Activated CD4-positive, alpha-beta T cell treated with anti-CD3 and anti-CD28 coated beads for 1 hour (primary cell): Measurements from ENCODE around the gene TMEM181.
"Not testable (repeated sequence)": the region's sequence is repeated elsewhere in the genome, so short reads cannot be mapped to it uniquely, and the experiment has no call there.

Source experiments
- DNase-seq: peaks from one replicate; pipeline ENCODE4 v3.0.0-alpha.2; 2020

TMEM181 gene

DNA sequence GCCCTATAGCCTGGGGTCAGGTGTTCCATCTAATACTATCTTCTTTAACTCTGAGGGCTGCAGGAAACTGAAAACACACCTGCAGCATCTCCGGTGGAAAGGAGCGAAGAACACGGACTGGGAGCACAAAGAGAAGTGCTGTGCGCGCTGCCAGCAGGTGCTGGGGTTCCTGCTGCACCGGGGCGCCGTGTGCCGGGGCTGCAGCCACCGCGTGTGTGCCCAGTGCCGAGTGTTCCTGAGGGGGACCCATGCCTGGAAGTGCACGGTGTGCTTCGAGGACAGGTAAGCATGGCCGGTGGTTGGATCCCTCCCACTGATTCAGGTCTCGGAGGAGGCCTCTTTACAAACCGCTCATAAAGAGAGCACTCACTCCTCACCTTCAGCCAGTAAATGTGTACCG, 105.4 kb downstream of the TMEM181 start:
- DNase-seq: no peak

DNA sequence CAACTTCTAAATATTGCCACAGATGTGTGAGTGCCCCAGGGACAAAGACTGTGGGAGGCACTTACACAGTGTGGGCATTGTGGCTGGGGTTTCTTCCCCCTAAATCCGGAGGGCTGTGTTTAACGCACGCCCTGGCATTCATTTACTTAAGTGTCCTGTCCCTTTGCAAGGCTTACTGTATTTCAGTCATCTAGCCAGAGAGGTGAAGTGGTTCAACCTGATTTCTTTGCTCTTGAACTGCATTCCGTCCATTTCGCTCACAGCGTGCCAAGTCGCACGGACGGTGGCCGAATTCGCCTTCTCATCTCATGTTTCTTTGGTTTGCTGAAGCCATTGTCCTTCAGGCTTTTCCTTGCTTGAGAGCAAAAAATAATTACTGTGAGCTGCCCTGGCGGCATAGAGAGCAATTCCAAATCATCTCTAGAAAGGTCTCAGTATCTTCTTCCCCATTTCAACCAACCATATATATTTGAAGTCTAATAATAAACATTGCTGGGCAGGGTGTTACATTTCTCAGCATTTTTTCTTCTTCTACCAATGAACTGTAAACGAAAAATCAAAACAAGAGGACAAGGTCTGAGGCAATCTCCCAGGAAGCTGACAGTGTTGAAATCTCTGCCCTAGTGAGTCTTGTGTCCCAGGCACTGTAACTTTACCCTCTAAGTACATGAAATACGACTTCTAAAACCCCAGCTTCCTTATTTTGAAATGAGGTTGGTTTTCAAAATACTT, 106.9 kb downstream of the TMEM181 start:
- DNase-seq: no peak

DNA sequence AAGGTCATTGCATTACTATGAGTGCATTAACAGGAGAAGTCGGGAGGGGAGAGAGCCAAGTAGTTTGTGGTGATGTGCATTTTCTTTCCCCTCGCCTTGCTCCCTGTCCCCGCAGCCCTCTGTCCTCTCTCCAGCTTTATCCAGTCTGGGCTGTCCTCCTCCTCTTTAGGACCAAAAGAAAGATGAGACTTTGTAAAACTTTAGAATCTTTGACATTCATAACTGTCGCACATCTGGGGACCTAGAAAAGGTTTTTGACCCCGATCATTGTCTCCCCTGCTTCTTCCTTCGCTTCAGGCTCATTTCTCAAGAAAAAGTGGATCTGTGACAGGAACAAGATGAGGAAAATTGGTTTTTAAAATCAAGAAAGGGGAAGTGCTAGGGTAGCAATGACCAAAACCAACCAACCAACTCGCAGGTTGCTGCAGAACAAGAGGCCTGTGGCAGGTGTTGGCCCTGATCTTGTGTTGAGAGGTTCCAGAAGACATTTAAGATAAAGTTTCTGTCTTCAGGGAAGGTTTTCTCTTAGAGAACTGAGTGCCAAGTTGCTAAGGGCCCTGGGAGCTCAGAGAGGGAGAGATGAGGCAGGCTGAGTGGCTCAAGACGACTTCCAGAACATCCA, 107.6 kb downstream of the TMEM181 start:
- DNase-seq: no peak

- no peak for DNase-seq
These were observed 108.8 kb downstream of the TMEM181 start for GRCh38 chr6:158668707-158669103.

- DNase-seq: no peak
These were observed 109.5 kb downstream of the TMEM181 start for GRCh38 chr6:158669145-158670035.

- not testable (repeated sequence) for DNase-seq
These were observed 112.2 kb downstream of the TMEM181 start for GRCh38 chr6:158672119-158672518.

- DNase-seq: no peak
These were observed 112.8 kb downstream of the TMEM181 start for GRCh38 chr6:158672726-158673125.

DNA sequence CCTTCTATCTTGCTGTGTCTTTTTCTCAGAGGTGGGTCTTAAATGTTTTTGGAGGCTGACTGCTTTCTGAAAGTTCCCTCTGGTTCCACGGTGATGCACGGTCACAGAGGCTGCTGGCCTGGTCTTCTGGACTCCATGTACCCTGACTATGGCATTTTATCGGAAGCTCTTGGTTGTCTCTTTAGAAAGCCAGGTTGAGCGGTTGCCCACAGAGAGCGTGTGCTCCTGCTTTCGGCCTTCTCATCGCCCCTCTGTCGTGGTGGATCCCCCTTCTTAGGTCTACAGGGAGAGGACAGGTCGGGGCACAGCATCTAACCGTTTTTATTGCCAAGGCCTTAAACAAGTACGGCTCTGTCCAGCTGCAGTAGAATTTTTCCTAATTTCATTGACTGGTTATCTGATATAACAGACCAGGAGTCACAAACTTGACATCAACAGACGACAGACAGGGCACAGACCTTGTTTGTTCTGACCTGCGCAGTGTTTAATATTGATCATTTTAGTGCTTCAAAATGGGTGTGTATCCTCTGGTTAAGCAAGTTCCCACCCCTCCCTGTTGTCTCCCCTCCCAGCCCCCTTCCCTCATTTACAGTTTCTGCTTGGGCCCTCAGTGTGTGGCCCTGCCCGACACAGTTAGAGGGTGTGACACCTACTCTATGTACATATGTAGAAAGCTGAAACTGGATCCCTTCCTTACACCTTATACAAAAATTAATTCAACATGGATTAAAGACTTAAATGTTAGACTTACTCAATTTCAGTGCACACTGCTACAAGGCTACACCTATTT, 114.6 kb downstream of the TMEM181 start:
- DNase-seq: no peak

DNA sequence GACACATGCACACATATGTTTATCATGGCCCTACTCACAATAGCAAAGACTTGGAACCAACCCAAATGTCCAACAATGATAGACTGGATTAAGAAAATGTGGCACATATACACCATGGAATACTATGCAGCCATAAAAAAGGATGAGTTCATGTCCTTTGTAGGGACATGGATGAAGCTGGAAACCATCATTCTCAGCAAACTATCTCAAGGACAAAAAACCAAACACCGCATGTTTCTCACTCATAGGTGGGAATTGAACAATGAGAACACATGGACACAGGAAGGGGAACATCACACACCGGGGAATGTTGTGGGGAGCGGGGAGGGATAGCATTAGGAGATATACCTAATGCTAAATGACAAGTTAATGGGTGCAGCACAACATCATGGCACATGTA, 117.2 kb downstream of the TMEM181 start:
- not testable (repeated sequence) for DNase-seq

DNA sequence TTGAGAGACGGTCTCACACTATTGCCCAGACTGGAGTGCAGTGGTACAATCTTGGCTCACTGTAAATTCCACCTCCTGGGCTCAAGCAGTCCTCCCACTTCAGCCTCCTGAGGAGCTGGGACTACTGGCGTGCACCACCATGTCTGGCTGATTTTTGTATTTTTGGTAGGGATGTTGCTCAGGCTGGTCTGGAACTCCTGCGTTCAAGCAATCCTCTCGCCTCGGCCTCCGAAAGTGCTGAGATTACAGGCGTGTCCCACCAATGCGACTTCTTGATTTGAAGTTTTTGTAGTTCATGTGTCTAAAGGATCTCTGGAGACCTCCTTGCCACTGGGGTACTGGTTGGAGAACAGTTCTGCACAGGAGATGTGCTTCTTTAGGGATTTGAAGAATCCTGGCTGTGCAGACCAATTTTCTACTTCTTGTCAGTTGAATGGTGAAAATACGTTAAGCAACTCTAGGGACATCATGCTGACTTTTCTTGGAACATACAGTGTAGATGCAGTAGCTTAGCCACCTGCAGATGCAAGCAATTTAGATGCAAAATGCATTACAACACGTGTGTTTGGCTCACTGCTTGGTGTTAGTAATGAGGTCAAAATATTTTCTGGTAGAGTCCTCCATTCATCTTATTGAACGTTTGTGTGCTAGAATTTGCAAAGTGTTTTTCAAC, 118.2 kb downstream of the TMEM181 start:
- no peak for DNase-seq

GRCh38 chr6:158680015-158680414, 120.1 kb downstream of the TMEM181 start:
- no peak for DNase-seq

- no peak for DNase-seq
These were observed 120.6 kb downstream of the TMEM181 start for GRCh38 chr6:158680481-158680880.

GRCh38 chr6:158684311-158684710, 124.4 kb downstream of the TMEM181 start:
- DNase-seq: no peak

DNA sequence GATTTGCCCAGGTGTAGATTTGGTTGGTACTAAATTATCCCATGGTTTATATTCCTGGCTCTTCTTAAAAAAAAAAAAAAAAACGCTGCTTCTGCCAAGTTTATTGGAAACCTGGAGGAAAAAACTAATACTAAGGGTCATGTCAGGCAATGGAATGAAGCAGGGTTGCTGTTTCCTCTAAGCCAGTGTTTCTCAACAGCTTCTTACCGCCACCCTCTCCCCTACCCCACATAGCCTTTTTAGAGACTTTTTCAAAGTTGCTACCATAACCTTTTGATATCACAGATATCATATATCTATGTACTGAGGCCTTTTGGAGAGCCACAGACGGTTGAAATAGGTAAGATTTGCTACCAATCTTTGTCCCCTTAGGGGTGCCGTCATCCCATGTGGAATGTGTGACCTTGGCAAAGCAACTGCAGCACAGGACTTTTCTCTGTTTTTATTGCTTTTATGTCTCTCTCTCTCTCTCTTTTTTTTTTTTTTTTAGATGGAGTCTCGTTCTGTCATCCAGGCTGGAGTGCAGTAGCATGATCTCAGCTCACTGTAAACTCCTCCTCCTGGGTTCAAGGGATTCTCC, 124.9 kb downstream of the TMEM181 start:
- DNase-seq: no peak
